NT2/D1 (cell line): Measurements from ENCODE around the gene SOAT1.
"Not testable (repeated sequence)": the region's sequence is repeated elsewhere in the genome, so short reads cannot be mapped to it uniquely, and the experiment has no call there.

Experiments used
- DNase-seq: peaks from one replicate; pipeline ENCODE4 v3.0.0-alpha.2; 2011; ENCODE audit warnings: low read depth, low spot score
- H3K27me3 ChIP-seq: 2 replicates; pipeline ENCODE4 v1.6.0; 2011; ENCODE audit warnings: mild to moderate bottlenecking; ENCODE audit not compliant: insufficient read length, insufficient read depth
- H3K36me3 ChIP-seq: 2 replicates; pipeline ENCODE4 v1.6.1; 2011; ENCODE audit warnings: mild to moderate bottlenecking, low read length, mixed read lengths; ENCODE audit not compliant: insufficient read depth, insufficient read length
- H3K4me1 ChIP-seq: 2 replicates; pipeline ENCODE4 v1.5.1; 2011; ENCODE audit not compliant: insufficient read depth, insufficient read length
- H3K4me3 ChIP-seq: 2 replicates; pipeline ENCODE4 v1.5.1; 2011; ENCODE audit warnings: low read depth; ENCODE audit not compliant: insufficient read length
- H3K9ac ChIP-seq: 2 replicates; pipeline ENCODE4 v1.6.0; 2011; ENCODE audit warnings: low read depth; ENCODE audit not compliant: insufficient read length
- H3K9me3 ChIP-seq: 2 replicates; pipeline ENCODE4 v1.5.1; 2011; ENCODE audit warnings: mild to moderate bottlenecking, low read length; ENCODE audit not compliant: insufficient read depth
- SUZ12 ChIP-seq: IDR thresholded peaks from 2 replicates; pipeline ENCODE4 v1.6.1; 2011; ENCODE audit not compliant: insufficient read length, insufficient read depth; ENCODE audit errors: extremely low read depth
- YY1 ChIP-seq: IDR thresholded peaks from 2 replicates; pipeline ENCODE4 v1.6.1; 2011; ENCODE audit not compliant: insufficient read length, insufficient read depth
- ZNF274 ChIP-seq: IDR thresholded peaks from 2 replicates; pipeline ENCODE4 v1.6.1; 2011; ENCODE audit warnings: mild to moderate bottlenecking, low read depth, low read length

The SOAT1 gene

DNA sequence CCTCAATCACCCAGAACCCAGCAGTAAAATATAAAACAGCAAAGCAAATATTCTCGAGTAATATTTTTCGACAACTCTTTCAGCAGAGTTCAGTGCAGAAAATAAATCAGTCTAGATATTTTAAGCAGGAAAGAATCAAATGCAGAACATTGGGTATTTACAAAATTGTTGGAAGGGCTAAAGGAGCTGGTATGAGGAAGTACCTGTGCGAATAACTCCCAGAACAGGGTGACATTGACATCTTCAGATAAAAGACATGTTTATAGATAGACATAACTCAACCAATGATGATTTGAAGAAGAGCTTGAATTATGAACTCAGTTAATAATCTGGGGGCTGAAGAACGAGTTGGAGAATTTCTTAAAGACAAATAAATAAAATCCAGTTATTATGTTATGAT, 78.6 kb downstream of the SOAT1 start:
- no peak overlapping the region for H3K4me3 ChIP-seq
- H3K9me3 ChIP-seq = no peaks in the 10 kb centered on the region
- H3K36me3 ChIP-seq = no peaks in the 10 kb centered on the region
- no peak for TF ChIP-seq SUZ12
- TF ChIP-seq YY1 = no peak
- TF ChIP-seq ZNF274 = no peak
- H3K9ac ChIP-seq = no peak overlapping the region
- no peaks in the 10 kb centered on the region for H3K4me1 ChIP-seq
- no peaks in the 10 kb centered on the region for H3K27me3 ChIP-seq
- DNase-seq = no peak

DNA sequence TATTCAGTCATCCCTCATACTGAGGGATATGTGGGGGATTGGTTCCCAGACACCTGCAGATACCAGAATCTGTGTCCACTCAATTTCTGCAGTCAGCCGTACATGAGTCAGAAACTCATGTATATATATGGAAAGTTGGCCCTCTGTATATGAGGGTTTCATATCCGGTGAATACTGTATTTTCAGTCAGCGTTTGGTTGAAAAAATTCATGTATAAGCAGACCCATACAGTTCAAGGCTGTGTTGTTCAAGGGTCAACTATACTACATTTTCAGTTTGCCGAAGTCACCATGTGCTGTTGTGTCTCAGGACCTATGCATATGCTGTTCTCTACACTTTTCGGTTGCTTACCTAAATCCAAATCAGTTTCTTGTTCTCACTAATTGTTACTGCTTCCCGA, 82.6 kb downstream of the SOAT1 start:
- no peaks in the 10 kb centered on the region for H3K9me3 ChIP-seq
- TF ChIP-seq SUZ12 (no peak), ZNF274 (no peak), YY1 (no peak)
- no peaks in the 10 kb centered on the region for H3K4me1 ChIP-seq
- H3K36me3 ChIP-seq = no peaks in the 10 kb centered on the region
- no peak overlapping the region for H3K9ac ChIP-seq
- no peaks in the 10 kb centered on the region for H3K27me3 ChIP-seq
- DNase-seq = no peak
- no peak overlapping the region for H3K4me3 ChIP-seq

DNA sequence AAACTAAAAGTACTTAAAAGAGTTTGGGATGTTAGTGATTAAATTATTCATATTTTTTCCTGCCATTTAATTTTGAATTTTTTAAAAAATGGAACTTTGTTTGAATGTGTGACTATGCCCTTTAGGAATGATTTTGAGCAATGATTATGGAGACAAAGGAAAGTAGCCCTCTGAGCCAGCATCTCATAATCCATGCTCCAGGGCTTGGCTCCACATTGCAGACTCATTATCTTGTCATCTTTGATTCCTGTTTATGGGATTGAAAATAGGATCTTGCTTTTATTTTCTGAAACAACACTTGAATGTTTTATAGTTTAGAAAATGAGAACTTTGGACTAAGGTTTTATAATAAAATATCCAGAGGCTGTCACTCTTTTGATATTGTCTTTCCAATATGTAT, 86.7 kb downstream of the SOAT1 start:
- H3K4me3 ChIP-seq = no peak overlapping the region
- no peaks in the 10 kb centered on the region for H3K27me3 ChIP-seq
- H3K36me3 ChIP-seq = no peaks in the 10 kb centered on the region
- no peak for DNase-seq
- TF ChIP-seq YY1 = no peak
- no peak overlapping the region for H3K9ac ChIP-seq
- H3K4me1 ChIP-seq = no peaks in the 10 kb centered on the region
- no peaks in the 10 kb centered on the region for H3K9me3 ChIP-seq

DNA sequence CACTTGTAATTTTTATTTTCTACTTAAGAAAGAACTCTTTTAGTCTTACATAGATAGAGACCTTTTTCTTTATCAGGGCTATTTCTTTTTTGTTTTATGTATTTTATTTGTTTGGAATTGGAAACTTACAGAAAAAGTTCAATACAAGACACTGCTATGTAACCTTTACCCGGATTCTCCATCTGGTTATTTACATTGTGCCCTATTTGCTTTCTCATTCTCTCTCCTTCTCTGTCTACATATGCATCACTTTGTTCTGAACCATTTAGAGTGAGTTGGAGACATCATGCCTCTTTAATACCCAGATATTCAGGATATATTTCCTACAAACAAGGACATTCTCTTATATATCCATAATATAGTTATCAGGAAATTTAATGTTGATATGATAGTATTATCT, 90.4 kb downstream of the SOAT1 start:
- TF ChIP-seq YY1 (no peak), ZNF274 (no peak), SUZ12 (no peak)
- Histone ChIP-seq H3K4me3 (no peak overlapping the region), H3K4me1 (no peaks in the 10 kb centered on the region), H3K27me3 (no peaks in the 10 kb centered on the region), H3K9ac (no peak overlapping the region), H3K9me3 (no peaks in the 10 kb centered on the region), H3K36me3 (no peaks in the 10 kb centered on the region)
- no peak for DNase-seq

DNA sequence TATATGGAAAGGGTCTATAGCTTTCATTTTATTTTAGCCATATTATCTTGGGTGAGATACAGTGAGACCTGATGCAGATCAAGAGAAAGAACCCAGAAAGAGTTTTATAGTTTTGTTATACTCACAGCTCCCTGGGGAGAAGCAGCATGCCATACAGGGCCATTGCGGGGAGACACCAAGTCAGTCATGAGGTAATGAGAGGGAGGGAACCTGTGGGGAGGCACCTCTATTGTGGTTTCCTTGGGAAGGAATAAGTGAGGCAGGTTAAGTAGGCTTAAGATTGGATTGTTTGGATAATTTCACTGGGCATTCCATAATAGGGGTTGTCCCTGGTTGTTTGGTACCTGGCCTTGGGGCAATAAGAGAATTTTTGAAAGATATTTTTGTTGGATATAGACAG, 91.9 kb downstream of the SOAT1 start:
- DNase-seq = no peak
- Histone ChIP-seq H3K36me3 (no peaks in the 10 kb centered on the region), H3K9me3 (no peaks in the 10 kb centered on the region), H3K4me1 (no peaks in the 10 kb centered on the region), H3K27me3 (no peaks in the 10 kb centered on the region), H3K9ac (no peak overlapping the region), H3K4me3 (no peak overlapping the region)
- no peak for TF ChIP-seq ZNF274
- no peak for TF ChIP-seq YY1
- no peak for TF ChIP-seq SUZ12

DNA sequence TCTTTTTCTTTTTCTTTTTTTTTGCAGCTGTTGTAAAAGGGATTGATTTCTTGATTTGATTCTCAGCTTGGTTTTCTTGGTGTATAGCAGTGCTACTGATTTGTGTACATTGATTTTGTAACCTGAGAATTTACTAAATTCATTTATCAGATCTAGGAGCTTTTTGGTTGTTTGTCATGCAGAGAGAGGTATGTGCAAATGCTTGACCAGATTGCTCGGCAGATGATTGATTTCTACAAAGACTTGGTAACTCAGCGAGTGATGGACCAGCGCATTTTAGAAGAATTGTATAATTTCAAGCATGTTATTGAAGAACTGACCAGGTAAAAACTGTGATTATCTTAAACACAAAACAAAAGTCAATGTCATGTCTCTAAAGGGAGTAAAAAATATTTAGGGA, 100.1 kb downstream of the SOAT1 start:
- Histone ChIP-seq H3K27me3 (no peaks in the 10 kb centered on the region), H3K36me3 (no peaks in the 10 kb centered on the region), H3K4me3 (no peak overlapping the region), H3K9me3 (peaks cover 9% of the 10 kb centered on the region; the same call in 1 of the 2 replicates), H3K9ac (no peak overlapping the region), H3K4me1 (no peaks in the 10 kb centered on the region)
- TF ChIP-seq ZNF274 (no peak), SUZ12 (no peak), YY1 (no peak)
- DNase-seq = no peak

DNA sequence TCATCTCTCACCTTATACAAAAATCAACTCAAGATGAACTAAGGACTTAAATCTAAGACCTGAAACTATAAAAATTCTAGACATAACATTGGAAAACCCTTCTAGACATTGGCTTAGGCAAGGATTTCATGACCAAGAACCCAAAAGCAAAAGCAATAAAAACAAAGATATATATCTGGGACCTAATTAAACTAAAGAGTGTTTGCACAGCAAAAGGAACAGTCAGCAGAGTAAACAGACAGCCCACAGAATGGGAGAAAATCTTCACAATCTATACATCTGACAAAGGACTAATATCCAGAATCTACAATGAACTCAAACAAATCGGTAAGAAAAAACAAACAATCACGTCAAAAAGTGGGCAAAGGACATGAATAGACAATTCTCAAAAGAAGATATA, 105.8 kb downstream of the SOAT1 start:
- H3K4me1 ChIP-seq, H3K27me3 ChIP-seq, H3K36me3 ChIP-seq, H3K9me3 ChIP-seq, H3K9ac ChIP-seq, H3K4me3 ChIP-seq, DNase-seq: not testable (repeated sequence)
